Measurements from ENCODE around the gene JARID2.

DNA sequence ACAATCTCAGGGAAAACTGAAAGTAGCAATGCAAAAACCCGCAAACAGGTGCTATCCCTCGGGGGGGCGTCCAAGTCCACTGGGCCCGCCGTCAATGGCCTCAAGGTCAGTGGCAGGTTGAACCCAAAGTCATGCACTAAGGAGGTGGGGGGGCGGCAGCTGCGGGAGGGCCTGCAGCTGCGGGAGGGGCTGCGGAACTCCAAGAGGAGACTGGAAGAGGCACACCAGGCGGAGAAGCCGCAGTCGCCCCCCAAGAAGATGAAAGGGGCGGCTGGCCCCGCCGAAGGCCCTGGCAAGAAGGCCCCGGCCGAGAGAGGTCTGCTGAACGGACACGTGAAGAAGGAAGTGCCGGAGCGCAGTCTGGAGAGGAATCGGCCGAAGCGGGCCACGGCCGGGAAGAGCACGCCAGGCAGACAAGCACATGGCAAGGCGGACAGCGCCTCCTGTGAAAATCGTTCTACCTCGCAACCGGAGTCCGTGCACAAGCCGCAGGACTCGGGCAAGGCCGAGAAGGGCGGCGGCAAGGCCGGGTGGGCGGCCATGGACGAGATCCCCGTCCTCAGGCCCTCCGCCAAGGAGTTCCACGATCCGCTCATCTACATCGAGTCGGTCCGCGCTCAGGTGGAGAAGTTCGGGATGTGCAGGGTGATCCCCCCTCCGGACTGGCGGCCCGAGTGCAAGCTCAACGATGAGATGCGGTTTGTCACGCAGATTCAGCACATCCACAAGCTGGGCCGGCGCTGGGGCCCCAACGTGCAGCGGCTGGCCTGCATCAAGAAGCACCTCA, 250.7 kb downstream of the JARID2 start:
- TF ChIP-seq, protein P1, sequence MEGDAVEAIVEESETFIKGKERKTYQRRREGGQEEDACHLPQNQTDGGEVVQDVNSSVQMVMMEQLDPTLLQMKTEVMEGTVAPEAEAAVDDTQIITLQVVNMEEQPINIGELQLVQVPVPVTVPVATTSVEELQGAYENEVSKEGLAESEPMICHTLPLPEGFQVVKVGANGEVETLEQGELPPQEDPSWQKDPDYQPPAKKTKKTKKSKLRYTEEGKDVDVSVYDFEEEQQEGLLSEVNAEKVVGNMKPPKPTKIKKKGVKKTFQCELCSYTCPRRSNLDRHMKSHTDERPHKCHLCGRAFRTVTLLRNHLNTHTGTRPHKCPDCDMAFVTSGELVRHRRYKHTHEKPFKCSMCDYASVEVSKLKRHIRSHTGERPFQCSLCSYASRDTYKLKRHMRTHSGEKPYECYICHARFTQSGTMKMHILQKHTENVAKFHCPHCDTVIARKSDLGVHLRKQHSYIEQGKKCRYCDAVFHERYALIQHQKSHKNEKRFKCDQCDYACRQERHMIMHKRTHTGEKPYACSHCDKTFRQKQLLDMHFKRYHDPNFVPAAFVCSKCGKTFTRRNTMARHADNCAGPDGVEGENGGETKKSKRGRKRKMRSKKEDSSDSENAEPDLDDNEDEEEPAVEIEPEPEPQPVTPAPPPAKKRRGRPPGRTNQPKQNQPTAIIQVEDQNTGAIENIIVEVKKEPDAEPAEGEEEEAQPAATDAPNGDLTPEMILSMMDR (IDR thresholded peaks at IDR 0.05; ENCODE audit: low read length), result no peak
- TF ChIP-seq EZH2 (IDR thresholded peaks at IDR 0.05; ENCODE audit: borderline replicate concordance, low read length), result no peak

All from OCI-LY1 (cell line).